PFSK-1 (cell line): ENCODE results near the gene SERPINA5.

Source experiments
- FOXP2 ChIP-seq: optimal IDR thresholded peaks from 2 replicates; pipeline ENCODE3; 2011; ENCODE audit warnings: borderline replicate concordance, control low read depth, inconsistent platforms; ENCODE audit not compliant: insufficient read depth; ENCODE audit errors: extremely low read length, extremely low read depth
- POLR2AphosphoS5 ChIP-seq: IDR thresholded peaks from 2 replicates; pipeline ENCODE4 v1.6.1; 2012; ENCODE audit warnings: low read depth, mild to moderate bottlenecking, control low read depth, low read length, moderate library complexity
- SIN3A ChIP-seq: IDR thresholded peaks from 2 replicates; pipeline ENCODE4 v1.6.1; 2012; ENCODE audit warnings: mild to moderate bottlenecking, low read length, moderate library complexity, borderline replicate concordance; ENCODE audit not compliant: insufficient read depth
- TAF1 ChIP-seq: IDR thresholded peaks from 2 replicates; pipeline ENCODE4 v1.6.1; 2012; ENCODE audit warnings: low read length, control low read depth, borderline replicate concordance; ENCODE audit not compliant: insufficient read depth
- TF ChIP-seq, protein P1 (sequence below), 2 experiments: IDR thresholded peaks; 2 replicates each; pipeline versions ENCODE4 v1.6.1 to v1.8.0; 2011 to 2012; ENCODE audit warnings: low read depth in 2 of 2, low read length in 2 of 2, control low read depth in 1 of 2, inconsistent platforms in 1 of 2, mild to moderate bottlenecking in 1 of 2, moderate library complexity in 1 of 2; ENCODE audit not compliant: insufficient read depth in 1 of 2

SERPINA5 gene

DNA sequence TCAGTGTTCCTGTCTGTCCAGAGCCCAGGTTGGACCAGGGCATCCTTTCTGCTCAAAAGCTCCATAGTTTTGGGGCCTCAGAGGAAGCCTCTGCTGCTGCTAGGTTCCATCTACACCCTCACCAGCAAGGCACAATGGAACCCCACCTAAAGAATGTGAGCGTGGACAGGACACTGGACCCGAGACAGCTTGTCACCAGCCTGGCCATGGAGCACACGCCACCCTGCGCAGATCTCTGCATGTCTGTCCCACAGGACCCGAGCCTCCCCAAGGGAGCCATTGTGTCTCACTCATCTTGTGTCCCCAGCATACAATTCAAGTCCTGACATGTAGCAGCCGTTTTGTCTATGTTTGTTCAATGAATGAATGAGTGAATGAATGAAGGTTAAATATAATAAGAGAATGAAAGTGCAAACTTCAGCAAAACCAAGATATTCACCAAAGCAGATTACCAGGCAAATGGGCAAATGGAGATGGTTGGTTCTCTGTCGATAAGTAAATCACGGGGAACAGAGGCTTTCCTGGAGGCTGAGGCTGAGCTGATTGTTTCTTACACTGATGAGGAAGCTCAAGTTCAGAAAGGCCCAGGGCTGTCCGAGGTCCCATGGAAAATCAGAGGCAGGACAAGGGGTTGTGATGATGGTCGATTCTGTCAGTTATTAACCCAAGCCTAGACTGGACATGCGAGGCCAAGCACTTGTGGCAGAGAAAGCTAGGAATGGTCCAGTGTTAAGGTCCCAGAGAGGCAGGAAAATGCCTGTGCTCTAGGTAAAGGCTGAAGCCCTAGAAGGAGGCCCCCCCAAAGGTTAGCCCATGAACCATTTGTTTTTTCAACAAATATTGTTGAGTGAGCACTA lies 58.0 kb downstream of the SERPINA5 start:
- TF ChIP-seq SIN3A (no peak), FOXP2 (no peak), TAF1 (no peak), POLR2AphosphoS5 (no peak)
- TF ChIP-seq, protein P1, sequence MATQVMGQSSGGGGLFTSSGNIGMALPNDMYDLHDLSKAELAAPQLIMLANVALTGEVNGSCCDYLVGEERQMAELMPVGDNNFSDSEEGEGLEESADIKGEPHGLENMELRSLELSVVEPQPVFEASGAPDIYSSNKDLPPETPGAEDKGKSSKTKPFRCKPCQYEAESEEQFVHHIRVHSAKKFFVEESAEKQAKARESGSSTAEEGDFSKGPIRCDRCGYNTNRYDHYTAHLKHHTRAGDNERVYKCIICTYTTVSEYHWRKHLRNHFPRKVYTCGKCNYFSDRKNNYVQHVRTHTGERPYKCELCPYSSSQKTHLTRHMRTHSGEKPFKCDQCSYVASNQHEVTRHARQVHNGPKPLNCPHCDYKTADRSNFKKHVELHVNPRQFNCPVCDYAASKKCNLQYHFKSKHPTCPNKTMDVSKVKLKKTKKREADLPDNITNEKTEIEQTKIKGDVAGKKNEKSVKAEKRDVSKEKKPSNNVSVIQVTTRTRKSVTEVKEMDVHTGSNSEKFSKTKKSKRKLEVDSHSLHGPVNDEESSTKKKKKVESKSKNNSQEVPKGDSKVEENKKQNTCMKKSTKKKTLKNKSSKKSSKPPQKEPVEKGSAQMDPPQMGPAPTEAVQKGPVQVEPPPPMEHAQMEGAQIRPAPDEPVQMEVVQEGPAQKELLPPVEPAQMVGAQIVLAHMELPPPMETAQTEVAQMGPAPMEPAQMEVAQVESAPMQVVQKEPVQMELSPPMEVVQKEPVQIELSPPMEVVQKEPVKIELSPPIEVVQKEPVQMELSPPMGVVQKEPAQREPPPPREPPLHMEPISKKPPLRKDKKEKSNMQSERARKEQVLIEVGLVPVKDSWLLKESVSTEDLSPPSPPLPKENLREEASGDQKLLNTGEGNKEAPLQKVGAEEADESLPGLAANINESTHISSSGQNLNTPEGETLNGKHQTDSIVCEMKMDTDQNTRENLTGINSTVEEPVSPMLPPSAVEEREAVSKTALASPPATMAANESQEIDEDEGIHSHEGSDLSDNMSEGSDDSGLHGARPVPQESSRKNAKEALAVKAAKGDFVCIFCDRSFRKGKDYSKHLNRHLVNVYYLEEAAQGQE (IDR thresholded peaks at IDR 0.05; ENCODE audit: insufficient read depth in 1 of 2, low read depth in 2 of 2, low read length in 2 of 2), result no peak

GRCh38 chr14:94640721-94641631 lies 59.8 kb downstream of the SERPINA5 start:
- TF ChIP-seq FOXP2 (no peak), POLR2AphosphoS5 (no peak), SIN3A (no peak), TAF1 (no peak)
- TF ChIP-seq, protein P1 (IDR thresholded peaks at IDR 0.05; ENCODE audit: insufficient read depth in 1 of 2, low read depth in 2 of 2, low read length in 2 of 2), result no peak

DNA sequence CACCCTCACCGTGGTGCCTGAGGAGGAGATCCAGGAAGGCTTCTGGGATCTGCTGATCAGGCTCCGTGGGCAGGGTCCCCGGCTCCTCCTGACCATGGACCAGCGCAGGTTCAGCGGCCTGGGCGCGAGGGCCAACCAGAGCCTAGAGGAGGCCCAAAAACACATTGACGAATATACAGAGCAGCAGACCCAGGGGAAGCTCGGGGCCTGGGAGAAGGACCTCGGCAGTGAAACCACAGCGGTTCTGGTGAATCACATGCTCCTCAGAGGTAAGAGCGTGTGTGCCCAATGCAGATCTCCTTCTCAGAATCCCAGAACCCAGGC lies 60.4 kb downstream of the SERPINA5 start:
- TF ChIP-seq POLR2AphosphoS5, result no peak
- no peak for TF ChIP-seq TAF1
- TF ChIP-seq, protein P1 (IDR thresholded peaks at IDR 0.05; ENCODE audit: insufficient read depth in 1 of 2, low read depth in 2 of 2, low read length in 2 of 2), result no peak
- no peak for TF ChIP-seq SIN3A
- no peak for TF ChIP-seq FOXP2
